Neural crest cell (in vitro differentiated cells): Measurements from ENCODE around the gene NOSIP. TPM values are rescaled to one million over a fixed set of nuclear protein-coding genes. Genes with fewer than 3 reads are reported as not detected.
A peak's percentile ranks its signal among the peaks of the same experiment; 100 is the strongest.

Experiments used
- DNase-seq: peaks from one replicate; pipeline ENCODE4 v3.0.0; 2021; ENCODE audit warnings: low read depth, mixed read lengths, low spot score
- H3K27ac Mint-ChIP-seq: one replicate; pipeline ENCODE4 v1.8.0; 2021; ENCODE audit warnings: mild to moderate bottlenecking, mixed read lengths; ENCODE audit not compliant: unreplicated experiment
- H3K27me3 Mint-ChIP-seq: 2 replicates; pipeline ENCODE4 v1.8.0; 2021; ENCODE audit warnings: low read depth, mild to moderate bottlenecking, mixed read lengths
- H3K36me3 Mint-ChIP-seq: 2 replicates; pipeline ENCODE4 v1.8.0; 2021; ENCODE audit warnings: low read depth, mild to moderate bottlenecking, mixed read lengths
- H3K4me1 Mint-ChIP-seq: 2 replicates; pipeline ENCODE4 v1.8.0; 2021; ENCODE audit warnings: mixed read lengths
- H3K4me3 Mint-ChIP-seq: one replicate; pipeline ENCODE4 v1.8.0; 2021; ENCODE audit warnings: mild to moderate bottlenecking, mixed read lengths
- H3K9me3 Mint-ChIP-seq: 2 replicates; pipeline ENCODE4 v1.8.0; 2021; ENCODE audit warnings: mixed read lengths
- total RNA-seq: library from RNA; stranded (reverse); gene quantifications from 2 replicates; pipeline ENCODE4 v1.2.1, GENCODE V29; 2021
- TF ChIP-seq, protein P1 (sequence below): fragments of 200-600 bp; sonication (generic); conservative IDR thresholded peaks from 2 replicates; pipeline ENCODE4 v1.5.0; 2021; ENCODE audit warnings: antibody characterized with exemption, mild to moderate bottlenecking

Gene NOSIP
- total RNA-seq, 1 donor from 2014 or later, result 74.1 TPM

- Mint-ChIP-seq H3K27ac (no peak overlapping the region), H3K36me3 (peaks cover 4% of the 10 kb centered on the region), H3K27me3 (no peaks in the 10 kb centered on the region), H3K9me3 (no peaks in the 10 kb centered on the region), H3K4me1 (no peaks in the 10 kb centered on the region), H3K4me3 (no peak overlapping the region)
- TF ChIP-seq, protein P1, sequence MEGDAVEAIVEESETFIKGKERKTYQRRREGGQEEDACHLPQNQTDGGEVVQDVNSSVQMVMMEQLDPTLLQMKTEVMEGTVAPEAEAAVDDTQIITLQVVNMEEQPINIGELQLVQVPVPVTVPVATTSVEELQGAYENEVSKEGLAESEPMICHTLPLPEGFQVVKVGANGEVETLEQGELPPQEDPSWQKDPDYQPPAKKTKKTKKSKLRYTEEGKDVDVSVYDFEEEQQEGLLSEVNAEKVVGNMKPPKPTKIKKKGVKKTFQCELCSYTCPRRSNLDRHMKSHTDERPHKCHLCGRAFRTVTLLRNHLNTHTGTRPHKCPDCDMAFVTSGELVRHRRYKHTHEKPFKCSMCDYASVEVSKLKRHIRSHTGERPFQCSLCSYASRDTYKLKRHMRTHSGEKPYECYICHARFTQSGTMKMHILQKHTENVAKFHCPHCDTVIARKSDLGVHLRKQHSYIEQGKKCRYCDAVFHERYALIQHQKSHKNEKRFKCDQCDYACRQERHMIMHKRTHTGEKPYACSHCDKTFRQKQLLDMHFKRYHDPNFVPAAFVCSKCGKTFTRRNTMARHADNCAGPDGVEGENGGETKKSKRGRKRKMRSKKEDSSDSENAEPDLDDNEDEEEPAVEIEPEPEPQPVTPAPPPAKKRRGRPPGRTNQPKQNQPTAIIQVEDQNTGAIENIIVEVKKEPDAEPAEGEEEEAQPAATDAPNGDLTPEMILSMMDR, result no peak
- no peak for DNase-seq
Observed at GRCh38 chr19:49559928-49560327, 20.4 kb downstream of the NOSIP start.

DNA sequence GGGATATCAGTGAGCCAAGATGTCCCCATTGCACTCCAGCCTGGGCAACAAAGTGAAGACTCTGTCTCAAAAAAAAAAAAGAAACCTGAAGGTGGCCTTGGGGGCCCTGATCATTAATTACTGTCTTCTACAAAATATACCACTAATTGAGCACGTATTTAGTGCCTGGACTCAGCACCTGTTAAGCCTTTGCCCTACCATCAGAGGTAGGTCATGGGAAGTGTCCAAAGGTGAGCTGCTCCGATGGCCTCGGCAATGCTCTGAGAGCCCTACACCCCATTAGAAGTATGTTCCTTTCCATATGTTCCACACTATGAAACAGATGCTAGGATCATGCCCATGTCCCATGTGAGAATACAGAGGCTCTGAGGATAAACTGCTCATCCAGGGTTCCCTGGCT, 20.9 kb downstream of the NOSIP start:
- Mint-ChIP-seq H3K27me3 (no peaks in the 10 kb centered on the region), H3K36me3 (peaks cover 4% of the 10 kb centered on the region), H3K27ac (no peak overlapping the region), H3K4me1 (no peaks in the 10 kb centered on the region), H3K9me3 (no peaks in the 10 kb centered on the region), H3K4me3 (no peak overlapping the region)
- TF ChIP-seq, protein P1, result no peak
- no peak for DNase-seq

DNA sequence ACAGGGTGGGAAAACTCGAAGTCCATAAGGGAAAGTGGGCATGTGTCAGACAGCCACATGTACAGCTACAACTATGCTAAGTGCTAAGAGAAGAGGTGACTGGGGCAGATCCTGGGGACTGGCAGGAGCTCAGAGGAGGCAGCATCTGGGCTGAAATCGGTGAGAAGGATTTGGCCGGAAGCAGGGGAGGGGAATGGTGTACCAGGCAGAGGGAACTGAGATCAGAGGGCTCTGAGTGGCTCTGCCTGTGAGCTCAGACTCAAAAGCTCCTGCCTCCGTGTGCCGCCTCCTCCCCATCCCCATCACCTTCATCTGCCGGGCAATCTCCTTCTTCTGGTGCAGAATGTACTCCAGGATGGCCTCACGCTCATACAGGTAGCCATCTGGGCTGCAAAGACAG, 21.8 kb downstream of the NOSIP start:
- Mint-ChIP-seq H3K27ac (peak overlapping the region; percentile 50), H3K4me3 (no peak overlapping the region)

GRCh38 chr19:49557641-49558325, 22.6 kb downstream of the NOSIP start:
- H3K27ac Mint-ChIP-seq, result no peak overlapping the region
- H3K9me3 Mint-ChIP-seq, result no peaks in the 10 kb centered on the region

More for the DNA sequence above, 21.8 kb downstream of the NOSIP start:
- H3K4me1 Mint-ChIP-seq, result no peaks in the 10 kb centered on the region
- DNase-seq, result no peak
- TF ChIP-seq, protein P1, result no peak
- H3K36me3 Mint-ChIP-seq, result peaks cover 6% of the 10 kb centered on the region
- H3K27me3 Mint-ChIP-seq, result no peaks in the 10 kb centered on the region
- H3K9me3 Mint-ChIP-seq, result no peaks in the 10 kb centered on the region

DNA sequence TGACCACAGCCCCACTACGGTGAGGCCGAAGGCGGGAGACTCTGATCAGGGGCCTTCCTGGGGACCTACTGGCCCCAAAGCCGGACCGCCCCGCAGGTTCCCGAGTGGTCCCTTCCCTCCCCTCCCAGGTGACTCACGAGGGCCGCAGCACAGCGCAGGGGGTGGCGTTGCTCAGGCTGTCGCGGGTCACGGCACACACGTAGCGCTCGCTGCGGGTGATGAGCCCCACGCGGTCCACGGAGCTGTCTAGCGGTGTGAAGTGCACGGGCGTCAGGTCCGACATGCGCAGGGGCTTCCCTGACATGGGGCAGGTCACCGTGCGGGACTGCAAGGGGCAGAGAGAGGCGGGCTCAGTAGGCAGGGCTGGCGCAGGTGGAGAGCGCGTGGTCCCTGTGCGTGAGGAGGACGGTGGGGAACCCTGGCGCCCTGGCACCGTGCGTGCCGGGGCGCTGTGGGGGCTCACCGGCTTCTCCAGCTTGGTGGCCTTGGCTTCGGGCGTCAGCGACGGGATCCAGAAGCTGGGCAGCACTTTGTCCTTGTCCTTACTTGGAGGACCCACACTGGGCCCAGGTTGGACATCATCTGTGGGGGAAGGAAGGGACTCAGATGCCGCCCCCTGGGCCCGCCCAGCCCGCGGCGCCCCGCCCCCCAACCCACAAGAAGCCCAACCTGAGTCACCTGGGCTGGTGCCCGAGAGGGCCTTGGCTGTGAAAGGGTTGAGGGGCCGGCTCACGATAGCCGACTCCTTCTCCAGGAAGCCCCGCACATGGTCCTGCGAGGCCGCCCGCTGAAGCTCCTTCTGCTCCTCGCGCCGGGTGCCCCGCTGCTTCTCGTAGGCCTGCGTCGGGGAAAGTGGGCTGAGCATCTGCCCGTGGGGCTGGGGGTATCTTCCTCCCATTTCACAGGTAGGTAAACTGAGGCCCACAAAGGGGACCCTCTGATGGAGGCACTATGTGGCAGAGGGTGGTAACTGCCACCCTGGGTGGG, 23.7 kb downstream of the NOSIP start:
- H3K4me1 Mint-ChIP-seq, result no peaks in the 10 kb centered on the region
- TF ChIP-seq, protein P1, result no peak
- no peak for DNase-seq
- H3K27ac Mint-ChIP-seq, result no peak overlapping the region
- H3K36me3 Mint-ChIP-seq, result peaks cover 7% of the 10 kb centered on the region
- H3K4me3 Mint-ChIP-seq, result no peak overlapping the region
- H3K27me3 Mint-ChIP-seq, result no peaks in the 10 kb centered on the region
- no peaks in the 10 kb centered on the region for H3K9me3 Mint-ChIP-seq

More at GRCh38 chr19:49557641-49558325, 22.6 kb downstream of the NOSIP start:
- no peak for DNase-seq
- no peak overlapping the region for H3K4me3 Mint-ChIP-seq
- peaks cover 7% of the 10 kb centered on the region for H3K36me3 Mint-ChIP-seq
- TF ChIP-seq, protein P1, result no peak
- no peaks in the 10 kb centered on the region for H3K27me3 Mint-ChIP-seq
- H3K4me1 Mint-ChIP-seq, result no peaks in the 10 kb centered on the region
